Cardiac atrium fibroblast (primary cell): Measurements from ENCODE around the gene ADAP1. TPM values are rescaled to one million over a fixed set of nuclear protein-coding genes. Genes with fewer than 3 reads are reported as not detected.

Source experiments
- total RNA-seq: library from RNA; depleted of rRNA; stranded (reverse); fragments of >200 nt; gene quantifications from 2 replicates; pipeline ENCODE4 v1.2.3, GENCODE V29; 2015

The ADAP1 gene
- total RNA-seq, result 11.4 and 13.9 TPM in 2 replicates

DNA sequence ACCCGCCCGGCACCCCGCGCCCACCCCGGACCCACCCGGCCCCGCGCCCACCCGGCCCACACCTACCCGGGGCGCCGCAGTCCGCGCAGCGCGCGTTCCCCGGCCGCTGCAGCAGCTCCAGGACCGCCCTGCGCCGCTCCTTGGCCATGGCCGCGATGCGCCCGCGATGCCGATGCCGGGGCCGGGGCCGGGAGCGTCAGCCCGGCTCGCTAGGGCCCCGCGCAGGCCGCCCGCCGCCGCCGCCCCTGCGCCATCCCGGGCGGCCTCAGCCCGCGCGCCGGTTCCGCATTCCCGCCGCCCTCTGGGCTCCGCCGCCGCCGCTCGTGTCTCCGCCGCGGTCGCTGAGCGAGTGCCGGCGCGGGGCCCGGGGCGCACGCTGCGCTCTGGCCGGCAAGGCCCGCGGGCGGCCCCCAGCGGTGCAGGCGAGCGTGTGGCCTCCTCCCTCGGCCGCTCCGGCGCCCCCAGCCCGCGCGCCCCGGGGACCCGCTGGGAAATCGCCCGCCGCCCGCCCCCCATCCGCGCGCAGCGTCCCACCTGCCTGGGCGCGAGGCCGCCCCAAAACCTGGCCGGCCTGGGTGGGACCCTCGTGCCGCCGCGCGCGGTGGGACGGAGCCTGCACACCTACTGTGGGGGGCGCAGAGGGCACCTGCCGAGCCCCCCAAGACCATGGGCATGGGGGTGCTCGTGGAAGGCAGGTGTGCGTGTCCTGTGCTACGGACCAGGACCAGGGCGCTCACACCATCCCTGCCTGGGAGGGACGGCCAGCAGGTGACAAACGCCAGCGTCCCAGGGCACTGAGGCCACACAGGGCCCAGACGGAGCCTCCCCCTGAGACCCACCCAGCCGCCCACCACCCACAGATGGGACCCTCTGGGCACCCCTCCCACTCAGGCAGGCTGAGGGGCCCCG lies at the start of gene ADAP1:
ADAP1 (minus strand) TSS at position 351 of the 909 bp plus-strand sequence; CDS start at position 148, 203 bp downstream.

GRCh38 chr7:983004-983615 lies 28.6 kb upstream of the ADAP1 start, which contains the start of gene CYP2W1:
CYP2W1 (plus strand) TSS chr7:983181; CDS start chr7:983212, 31 bp downstream.

DNA sequence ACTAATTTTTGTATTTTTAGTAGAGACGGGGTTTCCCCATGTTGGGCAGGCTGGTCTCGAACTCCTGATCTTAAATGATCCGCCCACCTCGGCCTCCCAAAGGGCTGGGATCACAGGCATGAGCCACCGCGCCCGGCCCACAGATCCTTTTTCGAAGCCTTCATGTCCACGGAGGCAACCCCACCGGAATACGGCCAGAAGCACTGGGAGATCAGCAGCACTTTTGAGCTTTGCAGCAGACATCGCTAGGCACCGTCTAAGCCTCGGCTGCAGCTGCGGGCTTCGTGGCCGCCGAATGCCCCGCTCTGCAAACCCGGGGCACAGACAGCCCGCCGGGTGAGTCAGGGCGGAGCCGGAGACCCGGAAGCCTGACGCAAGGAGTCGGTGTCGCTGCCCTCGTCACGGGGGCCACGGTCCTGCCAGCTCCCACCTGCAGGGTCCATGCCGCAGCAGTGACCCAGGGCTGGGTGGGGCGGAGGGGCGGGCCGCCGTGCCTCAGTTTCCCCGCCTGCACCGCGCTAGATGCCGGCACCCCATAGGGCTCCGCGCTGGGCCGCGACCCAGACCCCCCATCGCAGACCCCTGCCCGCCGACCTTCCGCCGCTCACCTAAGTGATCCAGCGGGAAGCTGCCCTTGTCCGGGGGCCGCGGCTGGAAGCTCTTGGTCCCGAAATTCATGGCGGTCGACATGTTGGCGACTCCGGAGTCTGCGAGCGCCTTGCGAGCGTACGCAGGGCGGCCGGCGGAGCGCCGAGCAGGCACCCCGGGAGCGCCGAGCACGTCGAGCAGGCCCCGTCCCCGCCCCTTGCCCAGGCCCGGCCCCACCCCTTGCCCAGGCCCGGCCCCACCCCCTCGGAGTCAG lies 20.6 kb upstream of the ADAP1 start, which contains the start of gene COX19:
COX19 (minus strand) TSS at position 730 of the 862 bp plus-strand sequence; CDS start at position 690, 40 bp downstream.

GRCh38 chr7:876077-876971 lies 78.2 kb downstream of the ADAP1 start, which contains the start of gene GET4:
GET4 (plus strand) TSS chr7:876554; CDS start chr7:876646, 92 bp downstream.

Other genes with a start within 250 kb of the ADAP1 start
- gene DNAAF5, start 228.0 kb downstream of the ADAP1 start, total RNA-seq, result 26.6 and 37.9 TPM in 2 replicates
- gene PRKAR1B, start 227.4 kb downstream of the ADAP1 start, total RNA-seq, result 16.0 and 18.2 TPM in 2 replicates
- 70.2 and 73.1 TPM in 2 replicates for gene SUN1, start 122.2 kb downstream of the ADAP1 start, total RNA-seq
- 12.6 and 21.2 TPM in 2 replicates for gene GET4, start 78.1 kb downstream of the ADAP1 start, total RNA-seq
- 3.8 and 5.3 TPM in 2 replicates for gene COX19, start 20.9 kb upstream of the ADAP1 start, total RNA-seq
- gene CYP2W1, start 28.5 kb upstream of the ADAP1 start, total RNA-seq, result not detected in 2 replicates
- gene GPR146, start 89.9 kb upstream of the ADAP1 start, total RNA-seq, result 6.5 and 10.2 TPM in 2 replicates
- gene GPER1, start 133.4 kb upstream of the ADAP1 start, total RNA-seq, result 3.2 and 5.0 TPM in 2 replicates
- 19.3 and 34.8 TPM in 2 replicates for gene ZFAND2A, start 205.5 kb upstream of the ADAP1 start, total RNA-seq